GM12892 (cell line): Measurements from ENCODE around the gene QKI.

Experiments
- POLR2A ChIP-seq: IDR thresholded peaks from 2 replicates; pipeline ENCODE4 v1.6.1; 2011; ENCODE audit warnings: low read depth, low read length, control low read depth
- POLR2AphosphoS5 ChIP-seq: IDR thresholded peaks from 2 replicates; pipeline ENCODE4 v1.6.1; 2011; ENCODE audit warnings: low read depth, low read length, control low read depth

DNA sequence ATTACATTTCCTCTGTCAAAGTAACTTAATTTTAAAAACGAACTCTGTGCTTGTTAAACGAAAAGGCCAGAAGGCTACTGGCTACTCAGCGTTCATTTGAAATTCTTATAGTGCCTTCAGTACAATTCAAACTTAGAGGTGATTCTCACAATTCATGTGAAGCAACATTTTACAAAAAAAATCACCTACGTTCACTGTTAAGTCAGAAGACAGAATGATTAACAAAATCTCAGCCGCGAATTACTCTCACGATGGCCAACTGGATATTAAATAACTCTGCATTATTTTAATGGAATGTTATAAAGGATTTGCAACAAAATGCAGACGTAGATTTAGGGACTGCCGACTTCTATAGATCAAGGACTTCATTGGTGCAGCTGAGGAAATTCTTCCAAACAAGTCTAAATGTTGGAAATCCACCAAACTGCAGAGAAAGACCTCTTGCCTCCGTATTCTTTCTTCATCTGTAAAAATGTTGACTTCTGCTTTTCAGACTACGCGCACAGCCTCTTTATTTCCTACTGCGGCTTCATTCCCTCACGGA is 1.6 kb upstream of the QKI start:
- TF ChIP-seq POLR2A: no peak
- TF ChIP-seq POLR2AphosphoS5: no peak
